ENCODE results near the gene GRK3.

GRCh38 chr22:25602445-25602844, 38.0 kb downstream of the GRK3 start:
- TF ChIP-seq GATA2 (IDR thresholded peaks at IDR 0.05; ENCODE audit: low read depth, low read length), result no peak
- no peak for TF ChIP-seq GATA3 (IDR thresholded peaks at IDR 0.05; ENCODE audit: low read depth, low read length)

Measured in SH-SY5Y (cell line).